GM12878 (cell line): ENCODE data around the gene F13A1. TPM values are rescaled to one million over a fixed set of nuclear protein-coding genes. Genes with fewer than 3 reads are reported as not detected.

Experiments used
- ATAC-seq: fragments of 200-7000 bp; cut with Tn5 transposase; 3 replicates; pipeline ENCODE4 v1.9.1; 2020; ENCODE audit warnings: mild to moderate bottlenecking, moderate library complexity
- BruUV-seq: library from RNA; stranded (reverse); fragments of 400-500 nt; replicated peaks from 2 replicates; lab custom pipeline; 2021; lab: Mats Ljungman, UMichigan
- CTCF ChIA-PET: fragments of 300-600 bp; sonication (Branson Sonifier 250); formaldehyde crosslinking; extraction: SDS; loops from one replicate; lab custom pipeline; 2021; ENCODE audit warnings: inconsistent platforms; lab: Yijun Ruan, JAX
- POLR2A ChIA-PET: fragments of 350-600 bp; formaldehyde crosslinking; extraction: SDS; loops from one replicate; lab custom pipeline; 2021; ENCODE audit warnings: inconsistent platforms; lab: Charles Lee
- RAD21 ChIA-PET: fragments of 300-600 bp; sonication (Branson Sonifier 250); formaldehyde crosslinking; loops from one replicate; lab custom pipeline; 2023; ENCODE audit warnings: antibody characterized with exemption; ENCODE audit not compliant: unreplicated experiment; lab: Charles Lee
- SMC1A ChIA-PET: fragments of 300-600 bp; sonication (Branson Sonifier 250); formaldehyde crosslinking; loops from one replicate; lab custom pipeline; 2023; ENCODE audit not compliant: unreplicated experiment, uncharacterized antibody; lab: Charles Lee
- DNase-seq: peaks from one replicate; pipeline ENCODE4 v3.0.0-alpha.2; 2011; ENCODE audit warnings: low read depth, low spot score
- FAIRE-seq: peaks from 3 replicates; lab custom pipeline; 2011; peaks lifted over from hg19 to GRCh38; lab: Jason Lieb, UNC
- H2AFZ ChIP-seq: 2 replicates; pipeline ENCODE4 v1.6.0; 2011; ENCODE audit warnings: low read depth, low read length, control low read depth; ENCODE audit not compliant: control insufficient read depth
- H3K27ac ChIP-seq: 2 replicates; pipeline ENCODE4 v1.5.1; 2011; ENCODE audit warnings: control low read depth; ENCODE audit not compliant: control insufficient read depth, insufficient read depth
- H3K27me3 ChIP-seq, 2 experiments: replicated peaks in 1 of 2; 2 replicates each; pipeline versions ENCODE4 v1.6.0 to v1.6.1; 2011; ENCODE audit warnings: low read length in 1 of 2; ENCODE audit not compliant: control insufficient read depth in 2 of 2, insufficient read depth in 2 of 2
- H3K36me3 ChIP-seq, 2 experiments: 2 replicates each; pipeline ENCODE4 v1.5.1; 2011; ENCODE audit warnings: low read length in 1 of 2; ENCODE audit not compliant: control insufficient read depth in 2 of 2, insufficient read depth in 2 of 2
- H3K4me1 ChIP-seq: 2 replicates; pipeline ENCODE4 v1.6.1; 2011; ENCODE audit warnings: mild to moderate bottlenecking, low read length, moderate library complexity, mixed read lengths; ENCODE audit not compliant: control insufficient read depth, insufficient read depth
- H3K4me2 ChIP-seq: 2 replicates; pipeline ENCODE4 v1.6.0; 2011; ENCODE audit warnings: control low read depth; ENCODE audit not compliant: control insufficient read depth, insufficient read depth
- H3K4me3 ChIP-seq: fragments of 200-600 bp; sonication (generic); 2 replicates; pipeline ENCODE4 v1.5.1; 2016
- H3K79me2 ChIP-seq: 2 replicates; pipeline ENCODE4 v1.6.0; 2011; ENCODE audit warnings: low read length; ENCODE audit not compliant: control insufficient read depth, insufficient read depth
- H3K9ac ChIP-seq: 2 replicates; pipeline ENCODE4 v1.8.0; 2011; ENCODE audit warnings: low read length, control low read depth, mixed read lengths; ENCODE audit not compliant: control insufficient read depth, insufficient read depth
- H3K9me3 ChIP-seq: replicated peaks from 3 replicates; pipeline ENCODE4 v1.5.1; 2011; ENCODE audit warnings: mild to moderate bottlenecking, low read length; ENCODE audit not compliant: control insufficient read depth, insufficient read depth
- H4K20me1 ChIP-seq: 2 replicates; pipeline ENCODE4 v1.6.0; 2011; ENCODE audit not compliant: control insufficient read depth, insufficient read depth
- BCL11A ChIP-seq: IDR thresholded peaks from 2 replicates; pipeline ENCODE4 v1.6.1; 2011; ENCODE audit warnings: low read depth, low read length
- CBFB ChIP-seq: IDR thresholded peaks from 2 replicates; pipeline ENCODE4 v1.6.1; 2016; ENCODE audit warnings: antibody characterized with exemption, low read depth
- CBX5 ChIP-seq: sonication (generic); IDR thresholded peaks from 2 replicates; pipeline ENCODE4 v1.6.1; 2016; ENCODE audit warnings: low read depth, moderate library complexity, mild to moderate bottlenecking, inconsistent platforms
- EP300 ChIP-seq, 2 experiments: fragments of 150-350 bp in 1 of 2; IDR thresholded peaks; 2 replicates each; pipeline ENCODE4 v1.6.1; 2011 to 2012; ENCODE audit warnings: low read depth in 2 of 2, low read length in 2 of 2, borderline replicate concordance in 1 of 2, improper control_type of control experiment in 1 of 2, inconsistent platforms in 1 of 2; ENCODE audit not compliant: control insufficient read depth in 1 of 2
- HCFC1 ChIP-seq: fragments of 150-350 bp; IDR thresholded peaks from 2 replicates; pipeline ENCODE4 v1.6.1; 2014; ENCODE audit warnings: low read length
- HDAC6 ChIP-seq: fragments of 200-600 bp; sonication (generic); IDR thresholded peaks from one replicate; pipeline ENCODE4 v1.8.0; 2017; ENCODE audit warnings: antibody characterized with exemption; ENCODE audit not compliant: unreplicated experiment
- HDGF ChIP-seq: fragments of 450-650 bp; IDR thresholded peaks from 2 replicates; pipeline ENCODE4 v1.6.1; 2016; ENCODE audit warnings: antibody characterized with exemption
- IRF4 ChIP-seq: IDR thresholded peaks from 2 replicates; pipeline ENCODE4 v1.6.1; 2011; ENCODE audit warnings: low read depth, low read length
- KDM1A ChIP-seq: fragments of 200-600 bp; sonication (generic); IDR thresholded peaks from 2 replicates; pipeline ENCODE4 v1.6.1; 2016; ENCODE audit warnings: borderline replicate concordance
- RUNX3 ChIP-seq: IDR thresholded peaks from 2 replicates; pipeline ENCODE4 v1.6.1; 2012; ENCODE audit warnings: low read length, inconsistent platforms
- SIN3A ChIP-seq: IDR thresholded peaks from 2 replicates; pipeline ENCODE4 v1.6.1; 2012; ENCODE audit warnings: low read depth, low read length, improper control_type of control experiment
- ZNF24 ChIP-seq: fragments of 450-650 bp; IDR thresholded peaks from 2 replicates; pipeline ENCODE4 v1.6.1; 2017; ENCODE audit warnings: antibody characterized with exemption, mild to moderate bottlenecking
- ZSCAN29 ChIP-seq: fragments of 450-650 bp; IDR thresholded peaks from 2 replicates; pipeline ENCODE4 v1.6.1; 2017; ENCODE audit warnings: mild to moderate bottlenecking, moderate library complexity
- WGBS: methylation state at CpG from one replicate; pipeline ENCODE4 v1.1.6; 2016; ENCODE audit warnings: low lambda C conversion rate; ENCODE audit not compliant: insufficient replicate concordance, insufficient coverage; ENCODE audit errors: missing lambda C conversion rate; 5-methylcytosine and 5-hydroxymethylcytosine counted together
- in situ Hi-C: fragments of 300-500 bp; cut with MboI; formaldehyde crosslinking; loops from 9 replicates; pipeline ENCODE4 v1.14.3; 2018; ENCODE audit warnings: mixed read lengths
- intact Hi-C: fragments of 100-400 bp; cut with micrococcal nuclease; formaldehyde crosslinking; loops from one replicate; pipeline ENCODE4 v1.14.2; 2022; ENCODE audit not compliant: unreplicated experiment
- polyA plus RNA-seq, 11 experiments: library from polyadenylated mRNA; depleted of rRNA in 4 of 11; unstranded in 6 of 11; stranded (reverse) in 5 of 11; fragments of >200 nt; fragmentation: Nextera tagmentation in 4 of 11; fragmentation: Illumina TruSeq in 1 of 11; extraction: Ambion mirVana in 4 of 11; extraction: Trizol in 1 of 11; gene quantifications; 1 replicate in 1 of 11; 2 replicates in 10 of 11; pipeline versions ENCODE4 v1.2.1 to v1.2.3, GENCODE V29; 2011 to 2016; ENCODE audit warnings: inconsistent platforms in 2 of 11, missing spikeins in 2 of 11, low read depth in 1 of 11
- total RNA-seq, 4 experiments: library from RNA; depleted of rRNA in 3 of 4; stranded (reverse); fragments of >200 nt in 3 of 4; fragmentation: Illumina TruSeq in 1 of 4; extraction: Trizol in 1 of 4; gene quantifications; 2 replicates each; pipeline versions ENCODE4 v1.2.1 to v1.2.3, GENCODE V29; 2013 to 2021
- TF ChIP-seq, protein P1 (sequence below): fragments of 450-650 bp; IDR thresholded peaks from 2 replicates; pipeline ENCODE4 v1.6.1; 2017; ENCODE audit warnings: mild to moderate bottlenecking, moderate library complexity
- TF ChIP-seq, protein P2 (sequence below): IDR thresholded peaks from 2 replicates; pipeline ENCODE4 v1.6.1; 2012; ENCODE audit warnings: low read depth, low read length, improper control_type of control experiment
- TF ChIP-seq, protein P3 (sequence below): fragments of 450-650 bp; IDR thresholded peaks from 2 replicates; pipeline ENCODE4 v1.6.1; 2017; ENCODE audit warnings: mild to moderate bottlenecking, moderate library complexity

The F13A1 gene
- total and polyA plus RNA-seq, 10 of the 15 experiments (the other 5 are each of a cell fraction or from before 2014, with no cell fraction given): 0.48 to 1.8 (median 1.0) TPM

DNA sequence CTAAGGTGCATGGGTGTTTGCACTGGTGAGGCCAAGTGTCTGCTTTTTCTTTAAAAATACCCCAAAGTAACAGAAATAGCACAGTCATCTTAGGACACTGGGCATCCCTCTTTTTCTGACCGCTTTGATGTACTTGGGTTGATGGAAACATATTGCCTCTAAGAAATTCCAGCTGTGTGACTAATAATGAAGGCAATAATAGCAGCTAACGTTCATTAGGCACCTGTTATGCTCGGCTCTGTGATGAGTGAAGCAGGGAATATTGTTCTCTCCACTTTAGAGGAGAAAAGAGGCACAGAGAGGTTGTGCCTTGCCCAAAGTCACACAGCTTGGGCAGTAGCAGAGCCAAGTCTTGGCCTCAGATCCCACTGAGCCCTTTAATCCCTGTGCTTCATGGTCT is 100.7 kb downstream of the F13A1 start:
- POLR2A ChIA-PET: interaction anchor here (1.0 kb wide), 1 partner anchor 88 kb away, joined by 3 read pairs; no protein-coding TSS in a partner anchor
- in situ Hi-C loops: no loop called here
- Histone ChIP-seq H3K4me1 (no peaks in the 10 kb centered on the region), H3K27ac (no peak overlapping the region), H3K4me2 (no peak overlapping the region), H3K9ac (no peak overlapping the region), H3K9me3 (no peaks in the 10 kb centered on the region), H4K20me1 (no peaks in the 10 kb centered on the region), H3K4me3 (no peak overlapping the region), H2AFZ (no peak overlapping the region), H3K27me3 (no peaks in the 10 kb centered on the region), H3K36me3 (no peaks in the 10 kb centered on the region), H3K79me2 (no peaks in the 10 kb centered on the region)
- FAIRE-seq: no peak
- SMC1A ChIA-PET: interaction anchor here (0.8 to 2.8 kb wide), 9 partner anchors 16 to 284 kb away, joined by 3 to 15 read pairs (median 4); partner anchors contain the start of gene F13A1
- intact Hi-C loops: loop anchor here (5.0 to 10.0 kb wide), 3 partner anchors 98 to 328 kb away; no protein-coding TSS in a partner anchor
- CTCF ChIA-PET: interaction anchor here (1.1 to 4.3 kb wide), 3 partner anchors 85 to 327 kb away, joined by 3 to 19 read pairs (median 4); no protein-coding TSS in a partner anchor
- WGBS: 29% methylated on average over 3 of the region's 3 CpGs
- ATAC-seq: no peak
- BruUV-seq: no TSS peak
- RAD21 ChIA-PET: no interaction called here
- no peak for DNase-seq
- no peak for TF ChIP-seq BCL11A
- no peak for TF ChIP-seq ZNF24
- TF ChIP-seq, protein P1, sequence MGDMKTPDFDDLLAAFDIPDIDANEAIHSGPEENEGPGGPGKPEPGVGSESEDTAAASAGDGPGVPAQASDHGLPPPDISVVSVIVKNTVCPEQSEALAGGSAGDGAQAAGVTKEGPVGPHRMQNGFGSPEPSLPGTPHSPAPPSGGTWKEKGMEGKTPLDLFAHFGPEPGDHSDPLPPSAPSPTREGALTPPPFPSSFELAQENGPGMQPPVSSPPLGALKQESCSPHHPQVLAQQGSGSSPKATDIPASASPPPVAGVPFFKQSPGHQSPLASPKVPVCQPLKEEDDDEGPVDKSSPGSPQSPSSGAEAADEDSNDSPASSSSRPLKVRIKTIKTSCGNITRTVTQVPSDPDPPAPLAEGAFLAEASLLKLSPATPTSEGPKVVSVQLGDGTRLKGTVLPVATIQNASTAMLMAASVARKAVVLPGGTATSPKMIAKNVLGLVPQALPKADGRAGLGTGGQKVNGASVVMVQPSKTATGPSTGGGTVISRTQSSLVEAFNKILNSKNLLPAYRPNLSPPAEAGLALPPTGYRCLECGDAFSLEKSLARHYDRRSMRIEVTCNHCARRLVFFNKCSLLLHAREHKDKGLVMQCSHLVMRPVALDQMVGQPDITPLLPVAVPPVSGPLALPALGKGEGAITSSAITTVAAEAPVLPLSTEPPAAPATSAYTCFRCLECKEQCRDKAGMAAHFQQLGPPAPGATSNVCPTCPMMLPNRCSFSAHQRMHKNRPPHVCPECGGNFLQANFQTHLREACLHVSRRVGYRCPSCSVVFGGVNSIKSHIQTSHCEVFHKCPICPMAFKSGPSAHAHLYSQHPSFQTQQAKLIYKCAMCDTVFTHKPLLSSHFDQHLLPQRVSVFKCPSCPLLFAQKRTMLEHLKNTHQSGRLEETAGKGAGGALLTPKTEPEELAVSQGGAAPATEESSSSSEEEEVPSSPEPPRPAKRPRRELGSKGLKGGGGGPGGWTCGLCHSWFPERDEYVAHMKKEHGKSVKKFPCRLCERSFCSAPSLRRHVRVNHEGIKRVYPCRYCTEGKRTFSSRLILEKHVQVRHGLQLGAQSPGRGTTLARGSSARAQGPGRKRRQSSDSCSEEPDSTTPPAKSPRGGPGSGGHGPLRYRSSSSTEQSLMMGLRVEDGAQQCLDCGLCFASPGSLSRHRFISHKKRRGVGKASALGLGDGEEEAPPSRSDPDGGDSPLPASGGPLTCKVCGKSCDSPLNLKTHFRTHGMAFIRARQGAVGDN: no peak
- TF ChIP-seq, protein P2, sequence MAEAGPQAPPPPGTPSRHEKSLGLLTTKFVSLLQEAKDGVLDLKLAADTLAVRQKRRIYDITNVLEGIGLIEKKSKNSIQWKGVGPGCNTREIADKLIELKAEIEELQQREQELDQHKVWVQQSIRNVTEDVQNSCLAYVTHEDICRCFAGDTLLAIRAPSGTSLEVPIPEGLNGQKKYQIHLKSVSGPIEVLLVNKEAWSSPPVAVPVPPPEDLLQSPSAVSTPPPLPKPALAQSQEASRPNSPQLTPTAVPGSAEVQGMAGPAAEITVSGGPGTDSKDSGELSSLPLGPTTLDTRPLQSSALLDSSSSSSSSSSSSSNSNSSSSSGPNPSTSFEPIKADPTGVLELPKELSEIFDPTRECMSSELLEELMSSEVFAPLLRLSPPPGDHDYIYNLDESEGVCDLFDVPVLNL: no peak
- no peak for TF ChIP-seq CBFB
- TF ChIP-seq RUNX3: no peak
- no peak for TF ChIP-seq IRF4
- TF ChIP-seq ZSCAN29: no peak
- TF ChIP-seq, protein P3, sequence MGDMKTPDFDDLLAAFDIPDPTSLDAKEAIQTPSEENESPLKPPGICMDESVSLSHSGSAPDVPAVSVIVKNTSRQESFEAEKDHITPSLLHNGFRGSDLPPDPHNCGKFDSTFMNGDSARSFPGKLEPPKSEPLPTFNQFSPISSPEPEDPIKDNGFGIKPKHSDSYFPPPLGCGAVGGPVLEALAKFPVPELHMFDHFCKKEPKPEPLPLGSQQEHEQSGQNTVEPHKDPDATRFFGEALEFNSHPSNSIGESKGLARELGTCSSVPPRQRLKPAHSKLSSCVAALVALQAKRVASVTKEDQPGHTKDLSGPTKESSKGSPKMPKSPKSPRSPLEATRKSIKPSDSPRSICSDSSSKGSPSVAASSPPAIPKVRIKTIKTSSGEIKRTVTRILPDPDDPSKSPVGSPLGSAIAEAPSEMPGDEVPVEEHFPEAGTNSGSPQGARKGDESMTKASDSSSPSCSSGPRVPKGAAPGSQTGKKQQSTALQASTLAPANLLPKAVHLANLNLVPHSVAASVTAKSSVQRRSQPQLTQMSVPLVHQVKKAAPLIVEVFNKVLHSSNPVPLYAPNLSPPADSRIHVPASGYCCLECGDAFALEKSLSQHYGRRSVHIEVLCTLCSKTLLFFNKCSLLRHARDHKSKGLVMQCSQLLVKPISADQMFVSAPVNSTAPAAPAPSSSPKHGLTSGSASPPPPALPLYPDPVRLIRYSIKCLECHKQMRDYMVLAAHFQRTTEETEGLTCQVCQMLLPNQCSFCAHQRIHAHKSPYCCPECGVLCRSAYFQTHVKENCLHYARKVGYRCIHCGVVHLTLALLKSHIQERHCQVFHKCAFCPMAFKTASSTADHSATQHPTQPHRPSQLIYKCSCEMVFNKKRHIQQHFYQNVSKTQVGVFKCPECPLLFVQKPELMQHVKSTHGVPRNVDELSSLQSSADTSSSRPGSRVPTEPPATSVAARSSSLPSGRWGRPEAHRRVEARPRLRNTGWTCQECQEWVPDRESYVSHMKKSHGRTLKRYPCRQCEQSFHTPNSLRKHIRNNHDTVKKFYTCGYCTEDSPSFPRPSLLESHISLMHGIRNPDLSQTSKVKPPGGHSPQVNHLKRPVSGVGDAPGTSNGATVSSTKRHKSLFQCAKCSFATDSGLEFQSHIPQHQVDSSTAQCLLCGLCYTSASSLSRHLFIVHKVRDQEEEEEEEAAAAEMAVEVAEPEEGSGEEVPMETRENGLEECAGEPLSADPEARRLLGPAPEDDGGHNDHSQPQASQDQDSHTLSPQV: no peak
- no peak for TF ChIP-seq HDGF
- no peak for TF ChIP-seq HCFC1
- no peak for TF ChIP-seq SIN3A
- TF ChIP-seq KDM1A: no peak
- no peak for TF ChIP-seq CBX5
- TF ChIP-seq HDAC6: no peak
- TF ChIP-seq EP300 (IDR thresholded peaks at IDR 0.05; ENCODE audit: borderline replicate concordance in 1 of 2, control insufficient read depth in 1 of 2, low read depth in 2 of 2, low read length in 2 of 2): no peak
